ENCODE results near the gene COPS3.
A peak's percentile ranks its signal among the peaks of the same experiment; 100 is the strongest.

COPS3 gene

DNA sequence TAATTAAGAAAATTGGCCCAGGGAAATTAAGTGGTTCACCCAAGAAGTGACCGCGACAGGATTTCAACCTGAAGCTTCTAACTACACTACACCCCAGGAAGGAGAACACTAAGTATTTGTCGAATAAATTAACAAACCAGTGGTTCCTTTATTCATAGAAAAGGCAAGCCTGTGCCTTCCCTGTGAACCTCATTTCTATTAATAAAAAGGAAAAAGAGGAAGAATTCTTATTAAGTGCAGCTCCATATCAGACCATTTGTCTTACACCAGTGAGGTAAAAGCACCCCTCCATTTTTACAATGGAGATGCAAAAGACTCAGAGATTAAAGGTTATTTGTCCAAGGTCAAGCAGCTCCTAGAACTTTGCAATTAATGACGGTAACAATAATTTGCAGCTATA lies 1.7 kb downstream of the COPS3 start:
- no peak for TF ChIP-seq FOXM1 (IDR thresholded peaks at IDR 0.05; ENCODE audit: borderline replicate concordance, low read depth)
- no peak for TF ChIP-seq CREB1 (IDR thresholded peaks at IDR 0.05; ENCODE audit: low read depth)

DNA sequence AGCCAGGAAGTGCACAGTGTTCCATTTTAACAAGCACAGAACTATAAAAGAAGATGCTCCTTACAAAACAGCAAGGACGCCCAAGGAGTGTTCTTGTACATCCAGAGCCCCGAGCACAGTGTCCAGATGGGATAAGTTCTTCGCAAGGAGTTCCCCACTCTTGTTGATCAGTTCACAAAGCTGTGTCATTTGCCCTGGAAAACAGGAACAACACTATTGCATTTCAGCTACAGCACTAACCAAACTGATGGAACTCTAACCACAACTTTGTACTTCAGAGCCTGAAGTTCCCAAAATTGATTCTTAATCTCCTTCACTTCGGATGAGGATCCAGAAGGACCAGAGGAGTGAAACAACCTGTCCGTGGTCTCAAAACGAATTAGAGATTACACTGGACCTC lies 5.1 kb downstream of the COPS3 start:
- no peak for TF ChIP-seq CEBPB (IDR thresholded peaks at IDR 0.05)
- no peak for TF ChIP-seq EGR1 (IDR thresholded peaks at IDR 0.05)
- no peak for TF ChIP-seq FOXM1 (IDR thresholded peaks at IDR 0.05; ENCODE audit: borderline replicate concordance, low read depth)
- TF ChIP-seq, protein P1, sequence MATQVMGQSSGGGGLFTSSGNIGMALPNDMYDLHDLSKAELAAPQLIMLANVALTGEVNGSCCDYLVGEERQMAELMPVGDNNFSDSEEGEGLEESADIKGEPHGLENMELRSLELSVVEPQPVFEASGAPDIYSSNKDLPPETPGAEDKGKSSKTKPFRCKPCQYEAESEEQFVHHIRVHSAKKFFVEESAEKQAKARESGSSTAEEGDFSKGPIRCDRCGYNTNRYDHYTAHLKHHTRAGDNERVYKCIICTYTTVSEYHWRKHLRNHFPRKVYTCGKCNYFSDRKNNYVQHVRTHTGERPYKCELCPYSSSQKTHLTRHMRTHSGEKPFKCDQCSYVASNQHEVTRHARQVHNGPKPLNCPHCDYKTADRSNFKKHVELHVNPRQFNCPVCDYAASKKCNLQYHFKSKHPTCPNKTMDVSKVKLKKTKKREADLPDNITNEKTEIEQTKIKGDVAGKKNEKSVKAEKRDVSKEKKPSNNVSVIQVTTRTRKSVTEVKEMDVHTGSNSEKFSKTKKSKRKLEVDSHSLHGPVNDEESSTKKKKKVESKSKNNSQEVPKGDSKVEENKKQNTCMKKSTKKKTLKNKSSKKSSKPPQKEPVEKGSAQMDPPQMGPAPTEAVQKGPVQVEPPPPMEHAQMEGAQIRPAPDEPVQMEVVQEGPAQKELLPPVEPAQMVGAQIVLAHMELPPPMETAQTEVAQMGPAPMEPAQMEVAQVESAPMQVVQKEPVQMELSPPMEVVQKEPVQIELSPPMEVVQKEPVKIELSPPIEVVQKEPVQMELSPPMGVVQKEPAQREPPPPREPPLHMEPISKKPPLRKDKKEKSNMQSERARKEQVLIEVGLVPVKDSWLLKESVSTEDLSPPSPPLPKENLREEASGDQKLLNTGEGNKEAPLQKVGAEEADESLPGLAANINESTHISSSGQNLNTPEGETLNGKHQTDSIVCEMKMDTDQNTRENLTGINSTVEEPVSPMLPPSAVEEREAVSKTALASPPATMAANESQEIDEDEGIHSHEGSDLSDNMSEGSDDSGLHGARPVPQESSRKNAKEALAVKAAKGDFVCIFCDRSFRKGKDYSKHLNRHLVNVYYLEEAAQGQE (IDR thresholded peaks at IDR 0.05; ENCODE audit: low read depth): no peak
- TF ChIP-seq, protein P2, sequence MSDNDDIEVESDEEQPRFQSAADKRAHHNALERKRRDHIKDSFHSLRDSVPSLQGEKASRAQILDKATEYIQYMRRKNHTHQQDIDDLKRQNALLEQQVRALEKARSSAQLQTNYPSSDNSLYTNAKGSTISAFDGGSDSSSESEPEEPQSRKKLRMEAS (IDR thresholded peaks at IDR 0.05): no peak
- no peak for TF ChIP-seq NFIC (IDR thresholded peaks at IDR 0.05)
- no peak for TF ChIP-seq CREB1 (IDR thresholded peaks at IDR 0.05; ENCODE audit: low read depth)
- no peak for TF ChIP-seq TCF12 (IDR thresholded peaks at IDR 0.05; ENCODE audit: low read depth)
- TF ChIP-seq EP300 (IDR thresholded peaks at IDR 0.05; ENCODE audit: borderline replicate concordance): no peak
- TF ChIP-seq RAD21 (IDR thresholded peaks at IDR 0.05; ENCODE audit: low read depth): no peak
- TF ChIP-seq ZBTB7A (IDR thresholded peaks at IDR 0.05; ENCODE audit: low read depth): no peak
- TF ChIP-seq, protein P3, sequence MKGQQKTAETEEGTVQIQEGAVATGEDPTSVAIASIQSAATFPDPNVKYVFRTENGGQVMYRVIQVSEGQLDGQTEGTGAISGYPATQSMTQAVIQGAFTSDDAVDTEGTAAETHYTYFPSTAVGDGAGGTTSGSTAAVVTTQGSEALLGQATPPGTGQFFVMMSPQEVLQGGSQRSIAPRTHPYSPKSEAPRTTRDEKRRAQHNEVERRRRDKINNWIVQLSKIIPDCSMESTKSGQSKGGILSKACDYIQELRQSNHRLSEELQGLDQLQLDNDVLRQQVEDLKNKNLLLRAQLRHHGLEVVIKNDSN (IDR thresholded peaks at IDR 0.05): no peak
- no peak for TF ChIP-seq TAF1 (IDR thresholded peaks at IDR 0.05; ENCODE audit: low read depth)

DNA sequence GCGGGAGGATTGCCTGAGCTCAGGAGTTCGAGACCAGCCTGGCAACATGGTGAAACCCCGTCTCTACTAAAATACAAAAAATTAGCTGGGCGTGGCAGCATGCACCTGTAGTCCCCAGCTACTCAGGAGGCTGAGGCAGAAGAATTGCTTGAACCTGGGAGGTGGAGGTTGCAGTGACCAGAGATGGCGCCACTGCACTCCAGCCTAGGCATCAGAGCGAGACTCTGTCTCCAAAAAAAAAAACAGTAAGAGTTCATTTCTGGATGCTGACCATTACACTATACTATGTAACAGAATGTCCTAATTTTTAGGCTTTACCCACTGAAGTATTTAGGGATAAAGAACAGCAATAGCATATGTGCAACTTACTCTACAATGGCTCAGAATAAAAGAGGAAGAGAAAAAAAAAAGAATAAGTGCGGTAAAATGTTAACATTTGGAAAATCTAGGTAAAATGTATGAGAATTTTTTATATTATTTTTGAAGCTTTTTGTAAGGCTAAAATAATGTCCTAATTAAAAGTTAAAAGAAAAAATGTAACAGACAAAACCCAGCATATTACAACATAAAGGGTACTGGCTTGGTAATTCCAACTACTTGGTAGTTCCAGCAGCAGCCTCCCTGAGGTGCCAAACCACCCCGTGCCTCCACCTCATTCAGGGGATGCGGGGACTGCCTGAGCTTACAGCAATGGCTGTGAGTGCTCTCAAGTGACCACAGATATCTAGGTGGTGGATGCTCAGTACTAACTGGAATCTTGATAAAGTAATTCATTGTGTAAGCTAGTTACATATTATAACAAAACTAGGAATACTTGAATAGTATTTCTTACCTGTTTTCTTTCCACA lies 10.9 kb downstream of the COPS3 start:
- TF ChIP-seq EGR1 (IDR thresholded peaks at IDR 0.05) (no peak), RAD21 (IDR thresholded peaks at IDR 0.05; ENCODE audit: low read depth) (peak; percentile 23; the same call in 1 of the 2 replicates)

DNA sequence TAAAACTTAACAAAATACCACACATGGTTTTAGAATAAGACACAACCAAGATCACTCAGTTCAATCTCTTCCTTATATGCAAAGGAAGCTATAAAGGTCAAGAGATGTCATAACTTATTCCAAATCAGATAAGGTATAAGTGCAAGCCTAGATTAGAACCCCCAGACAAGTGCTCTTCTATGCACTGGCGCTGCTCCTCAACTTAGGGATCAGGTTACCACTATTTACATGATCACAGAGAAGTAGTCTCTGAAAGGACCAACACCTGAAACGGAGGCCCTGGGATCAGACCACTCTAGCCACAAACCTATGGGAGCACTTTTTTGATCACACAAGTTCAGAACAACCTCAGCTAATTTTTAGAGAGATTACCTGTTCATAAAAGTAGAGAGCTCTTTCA lies 16.6 kb downstream of the COPS3 start:
- TF ChIP-seq NFIC (IDR thresholded peaks at IDR 0.05) (no peak), EP300 (IDR thresholded peaks at IDR 0.05; ENCODE audit: borderline replicate concordance) (no peak), TAF1 (IDR thresholded peaks at IDR 0.05; ENCODE audit: low read depth) (no peak), TEAD4 (IDR thresholded peaks at IDR 0.05) (no peak), CEBPB (IDR thresholded peaks at IDR 0.05) (no peak), ZBTB7A (IDR thresholded peaks at IDR 0.05; ENCODE audit: low read depth) (no peak)
- TF ChIP-seq, protein P3 (IDR thresholded peaks at IDR 0.05): no peak

DNA sequence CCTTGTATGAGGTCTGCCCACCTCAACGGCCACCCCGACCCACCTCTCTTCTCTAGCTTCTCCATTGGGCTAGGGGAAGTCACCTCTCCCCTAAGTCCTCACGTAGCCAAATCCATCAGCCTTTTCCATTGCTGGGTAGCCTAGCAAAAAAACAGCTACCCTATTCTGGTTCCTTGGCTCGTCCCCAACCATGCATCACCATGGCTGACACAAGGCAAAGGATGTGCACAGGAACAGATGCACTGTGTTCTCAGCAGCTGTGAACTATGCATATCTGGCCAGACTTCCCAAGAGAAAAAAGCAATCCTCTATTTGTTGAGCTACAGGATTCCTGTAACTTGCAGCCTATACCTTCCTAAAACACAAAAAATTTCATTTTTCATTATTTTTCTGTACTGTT lies 22.0 kb downstream of the COPS3 start:
- TF ChIP-seq TEAD4 (IDR thresholded peaks at IDR 0.05) (no peak), YY1 (IDR thresholded peaks at IDR 0.05; ENCODE audit: low read depth) (no peak), FOXM1 (IDR thresholded peaks at IDR 0.05; ENCODE audit: borderline replicate concordance, low read depth) (no peak), CEBPB (IDR thresholded peaks at IDR 0.05) (no peak), NFIC (IDR thresholded peaks at IDR 0.05) (no peak), TAF1 (IDR thresholded peaks at IDR 0.05; ENCODE audit: low read depth) (no peak), TCF12 (IDR thresholded peaks at IDR 0.05; ENCODE audit: low read depth) (no peak), EP300 (IDR thresholded peaks at IDR 0.05; ENCODE audit: borderline replicate concordance) (no peak), EGR1 (IDR thresholded peaks at IDR 0.05) (no peak), CREB1 (IDR thresholded peaks at IDR 0.05; ENCODE audit: low read depth) (no peak), ZBTB7A (IDR thresholded peaks at IDR 0.05; ENCODE audit: low read depth) (no peak)
- TF ChIP-seq, protein P1 (IDR thresholded peaks at IDR 0.05; ENCODE audit: low read depth): no peak
- TF ChIP-seq, protein P2 (IDR thresholded peaks at IDR 0.05): no peak
- TF ChIP-seq, protein P3 (IDR thresholded peaks at IDR 0.05): no peak

DNA sequence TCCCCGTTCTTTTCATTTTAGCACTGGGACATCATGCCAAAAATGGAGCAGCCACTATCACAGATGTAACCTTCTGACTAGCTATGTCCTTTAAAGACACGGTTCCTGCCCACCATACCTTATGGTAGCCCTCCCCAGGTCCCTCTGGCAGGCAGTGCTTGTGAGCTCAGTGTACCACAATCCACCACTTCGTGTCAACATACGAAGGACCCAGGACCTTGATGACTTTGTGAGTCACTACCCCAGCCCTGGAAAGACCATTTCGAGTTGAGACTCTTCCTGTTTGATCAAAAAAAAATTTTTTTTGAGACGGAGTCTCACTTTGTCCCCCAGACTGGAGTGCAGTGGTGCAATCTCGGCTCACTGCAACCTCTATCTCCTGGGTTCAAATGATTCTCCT lies 23.0 kb downstream of the COPS3 start:
- TF ChIP-seq, protein P3 (IDR thresholded peaks at IDR 0.05): no peak
- TF ChIP-seq, protein P1 (IDR thresholded peaks at IDR 0.05; ENCODE audit: low read depth): no peak
- TF ChIP-seq TEAD4 (IDR thresholded peaks at IDR 0.05): no peak
- TF ChIP-seq RAD21 (IDR thresholded peaks at IDR 0.05; ENCODE audit: low read depth): no peak
- no peak for TF ChIP-seq EGR1 (IDR thresholded peaks at IDR 0.05)
- TF ChIP-seq NFIC (IDR thresholded peaks at IDR 0.05): no peak
- TF ChIP-seq CREB1 (IDR thresholded peaks at IDR 0.05; ENCODE audit: low read depth): no peak
- no peak for TF ChIP-seq TAF1 (IDR thresholded peaks at IDR 0.05; ENCODE audit: low read depth)
- TF ChIP-seq ZBTB7A (IDR thresholded peaks at IDR 0.05; ENCODE audit: low read depth): no peak
- no peak for TF ChIP-seq YY1 (IDR thresholded peaks at IDR 0.05; ENCODE audit: low read depth)
- no peak for TF ChIP-seq CEBPB (IDR thresholded peaks at IDR 0.05)
- no peak for TF ChIP-seq EP300 (IDR thresholded peaks at IDR 0.05; ENCODE audit: borderline replicate concordance)
- no peak for TF ChIP-seq TCF12 (IDR thresholded peaks at IDR 0.05; ENCODE audit: low read depth)
- TF ChIP-seq, protein P2 (IDR thresholded peaks at IDR 0.05): no peak
- TF ChIP-seq FOXM1 (IDR thresholded peaks at IDR 0.05; ENCODE audit: borderline replicate concordance, low read depth): no peak
